H9 (cell line): ENCODE measurements around the gene PBX1. TPM values are rescaled to one million over a fixed set of nuclear protein-coding genes. Genes with fewer than 3 reads are reported as not detected.

Source experiments
- DNase-seq: peaks from one replicate; pipeline ENCODE4 v3.0.0-alpha.2; 2017
- H2AFZ ChIP-seq: one replicate; pipeline ENCODE4 v1.6.1; 2013; ENCODE audit warnings: mild to moderate bottlenecking, low read length, control low read depth, moderate library complexity
- H2AK5ac ChIP-seq: 2 replicates; pipeline ENCODE4 v1.6.1; 2013; ENCODE audit warnings: low read length, control low read depth, mixed read lengths; ENCODE audit not compliant: insufficient read length
- H2BK120ac ChIP-seq: one replicate; pipeline ENCODE4 v1.6.1; 2013; ENCODE audit warnings: low read depth, mild to moderate bottlenecking, low read length, control low read depth, inconsistent platforms; ENCODE audit not compliant: poor library complexity, severe bottlenecking
- H2BK12ac ChIP-seq: 2 replicates; pipeline ENCODE4 v1.6.1; 2013; ENCODE audit warnings: low read length, control low read depth, mixed read lengths, low read depth; ENCODE audit not compliant: insufficient read length
- H2BK15ac ChIP-seq: 2 replicates; pipeline ENCODE4 v1.6.1; 2013; ENCODE audit warnings: low read depth, low read length, control low read depth
- H2BK20ac ChIP-seq: one replicate; pipeline ENCODE4 v1.6.1; 2013; ENCODE audit warnings: low read depth, mild to moderate bottlenecking, low read length, control low read depth, inconsistent platforms; ENCODE audit not compliant: poor library complexity, severe bottlenecking
- H2BK5ac ChIP-seq: 2 replicates; pipeline ENCODE4 v1.6.1; 2013; ENCODE audit warnings: low read length, control low read depth, mixed read lengths; ENCODE audit not compliant: insufficient read length
- H3K14ac ChIP-seq: 2 replicates; pipeline ENCODE4 v1.6.1; 2013; ENCODE audit warnings: low read length, control low read depth; ENCODE audit not compliant: insufficient read depth
- H3K18ac ChIP-seq: 2 replicates; pipeline ENCODE4 v1.6.1; 2013; ENCODE audit warnings: low read depth, mild to moderate bottlenecking, mixed read lengths, low read length, control low read depth; ENCODE audit not compliant: insufficient read length
- H3K23ac ChIP-seq: 2 replicates; pipeline ENCODE4 v1.6.1; 2013; ENCODE audit warnings: low read length, control low read depth, mixed read lengths, low read depth; ENCODE audit not compliant: insufficient read length
- H3K23me2 ChIP-seq: 2 replicates; pipeline ENCODE4 v1.6.1; 2013; ENCODE audit warnings: low read depth, mild to moderate bottlenecking, mixed read lengths, low read length, control low read depth; ENCODE audit not compliant: insufficient read length, poor library complexity, severe bottlenecking
- H3K27ac ChIP-seq: 2 replicates; pipeline ENCODE4 v1.5.1; 2013; ENCODE audit warnings: low read length, control low read depth, mixed read lengths, low read depth; ENCODE audit not compliant: insufficient read length
- H3K27me3 ChIP-seq: 2 replicates; pipeline ENCODE4 v1.6.1; 2013; ENCODE audit warnings: low read length, control low read depth, inconsistent platforms; ENCODE audit not compliant: insufficient read depth
- H3K4ac ChIP-seq: 2 replicates; pipeline ENCODE4 v1.6.1; 2013; ENCODE audit warnings: low read depth, mild to moderate bottlenecking, control low read depth, inconsistent platforms, low read length, moderate library complexity
- H3K4me1 ChIP-seq: 2 replicates; pipeline ENCODE4 v1.6.1; 2013; ENCODE audit warnings: low read length, control low read depth, inconsistent platforms; ENCODE audit not compliant: insufficient read depth
- H3K4me2 ChIP-seq: 2 replicates; pipeline ENCODE4 v1.6.1; 2013; ENCODE audit warnings: low read length, control low read depth, mixed read lengths; ENCODE audit not compliant: insufficient read length, insufficient read depth
- H3K56ac ChIP-seq: 2 replicates; pipeline ENCODE4 v1.6.1; 2013; ENCODE audit warnings: low read depth, mild to moderate bottlenecking, mixed read lengths, low read length, control low read depth; ENCODE audit not compliant: insufficient read length
- H3K79me1 ChIP-seq: 2 replicates; pipeline ENCODE4 v1.6.1; 2013; ENCODE audit warnings: low read depth, mild to moderate bottlenecking, moderate library complexity, low read length, control low read depth, inconsistent platforms; ENCODE audit not compliant: insufficient read depth, poor library complexity, severe bottlenecking
- H3K79me2 ChIP-seq: 2 replicates; pipeline ENCODE4 v1.6.1; 2013; ENCODE audit warnings: low read length, control low read depth, inconsistent platforms; ENCODE audit not compliant: insufficient read depth
- H3K9ac ChIP-seq: 2 replicates; pipeline ENCODE4 v1.6.1; 2013; ENCODE audit warnings: low read length, control low read depth, mixed read lengths; ENCODE audit not compliant: insufficient read length; ENCODE audit errors: extremely low read depth
- H3K9me3 ChIP-seq: one replicate; pipeline ENCODE4 v1.6.1; 2013; ENCODE audit warnings: low read depth, low read length, inconsistent platforms; ENCODE audit not compliant: control insufficient read depth
- H3T11ph ChIP-seq: one replicate; pipeline ENCODE4 v1.6.1; 2013; ENCODE audit warnings: mild to moderate bottlenecking, low read length, control low read depth, inconsistent platforms
- H4K20me1 ChIP-seq: one replicate; pipeline ENCODE4 v1.6.1; 2013; ENCODE audit not compliant: control insufficient read depth, insufficient read length, insufficient read depth
- H4K5ac ChIP-seq: 2 replicates; pipeline ENCODE4 v1.6.1; 2013; ENCODE audit warnings: low read depth, mild to moderate bottlenecking, mixed read lengths, low read length, control low read depth; ENCODE audit not compliant: insufficient read length
- H4K8ac ChIP-seq: replicated peaks from 2 replicates; pipeline ENCODE4 v1.6.1; 2013; ENCODE audit warnings: low read length, control low read depth, mixed read lengths, low read depth; ENCODE audit not compliant: insufficient read length
- H4K91ac ChIP-seq: 2 replicates; pipeline ENCODE4 v1.6.1; 2013; ENCODE audit warnings: low read depth, mild to moderate bottlenecking, moderate library complexity, mixed read lengths, low read length, control low read depth; ENCODE audit not compliant: insufficient read length
- H3K27ac Mint-ChIP-seq, 3 experiments: 2 replicates in 2 of 3; 3 replicates in 1 of 3; pipeline ENCODE4 v1.8.0; 2020 to 2021; ENCODE audit warnings: mixed read lengths in 3 of 3, mild to moderate bottlenecking in 1 of 3, moderate library complexity in 1 of 3
- H3K27me3 Mint-ChIP-seq: 2 replicates; pipeline ENCODE4 v1.8.0; 2021; ENCODE audit warnings: low read depth, mild to moderate bottlenecking, moderate library complexity, mixed read lengths
- H3K36me3 Mint-ChIP-seq, 3 experiments: 2 replicates in 2 of 3; 3 replicates in 1 of 3; pipeline ENCODE4 v1.8.0; 2020 to 2021; ENCODE audit warnings: low read depth in 3 of 3, mixed read lengths in 3 of 3; ENCODE audit not compliant: insufficient read depth in 1 of 3
- H3K4me1 Mint-ChIP-seq, 2 experiments: 2 replicates each; pipeline ENCODE4 v1.8.0; 2020; ENCODE audit warnings: mixed read lengths in 2 of 2
- H3K4me3 Mint-ChIP-seq, 2 experiments: 2 replicates in 1 of 2; 3 replicates in 1 of 2; pipeline ENCODE4 v1.8.0; 2020 to 2021; ENCODE audit warnings: mild to moderate bottlenecking in 2 of 2, mixed read lengths in 2 of 2, moderate library complexity in 1 of 2
- H3K9me3 Mint-ChIP-seq, 2 experiments: 2 replicates in 1 of 2; 3 replicates in 1 of 2; pipeline ENCODE4 v1.8.0; 2020; ENCODE audit warnings: mild to moderate bottlenecking in 2 of 2, mixed read lengths in 2 of 2, moderate library complexity in 1 of 2
- WGBS: extraction: QIAGEN DNeasy Blood & Tissue Kit; methylation state at CpG from one replicate; pipeline ENCODE4 v1.1.7; 2013; ENCODE audit warnings: missing lambda C conversion rate, low lambda C conversion rate, mixed read lengths; ENCODE audit not compliant: insufficient read length; ENCODE audit errors: extremely low coverage; 5-methylcytosine and 5-hydroxymethylcytosine counted together
- total RNA-seq: library from RNA; stranded (reverse); gene quantifications from 2 replicates; pipeline ENCODE4 v1.2.1, GENCODE V29; 2021
- TF ChIP-seq, protein P1 (sequence below): fragments of 200-600 bp; sonication (generic); conservative IDR thresholded peaks from 3 replicates; pipeline ENCODE4 v1.8.0; 2021; ENCODE audit warnings: antibody characterized with exemption, mild to moderate bottlenecking

Gene PBX1
- total RNA-seq, 1 experiment from 2014 or later = 142 TPM

DNA sequence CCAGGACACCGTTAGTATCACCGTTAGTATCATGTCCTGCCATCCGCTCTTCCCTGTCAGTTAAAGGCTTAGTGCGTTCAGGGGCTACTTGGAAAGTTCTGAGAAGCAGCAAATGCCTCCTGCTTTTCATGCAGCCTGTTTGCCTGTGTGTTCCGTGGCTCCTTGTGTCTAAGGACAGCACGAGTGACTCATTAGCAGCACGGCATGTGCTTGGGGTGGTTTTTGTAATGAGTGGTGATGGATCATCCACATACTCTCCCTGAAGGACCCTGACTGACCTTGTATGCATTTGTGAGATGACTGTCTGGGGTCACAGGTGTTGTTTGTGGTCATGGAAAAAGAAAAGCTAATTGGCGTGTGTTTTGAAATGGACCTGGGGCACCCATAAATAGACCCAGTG, 221.9 kb downstream of the PBX1 start:
- Histone ChIP-seq H3K27me3 (no peaks in the 10 kb centered on the region), H3K4ac (no peak overlapping the region), H2BK20ac (no peak overlapping the region), H3K56ac (no peak overlapping the region), H3K18ac (no peak overlapping the region), H2BK120ac (no peak overlapping the region), H3K4me1 (peaks cover 2% of the 10 kb centered on the region; the same call in 1 of the 2 replicates), H2AFZ (no peak overlapping the region), H2BK15ac (no peak overlapping the region), H3K9me3 (no peaks in the 10 kb centered on the region), H3K79me1 (no peaks in the 10 kb centered on the region), H3K27ac (no peak overlapping the region), H3K4me2 (no peak overlapping the region), H4K5ac (no peak overlapping the region), H3K23me2 (no peaks in the 10 kb centered on the region), H2AK5ac (no peak overlapping the region), H4K91ac (no peak overlapping the region), H2BK12ac (no peak overlapping the region), H2BK5ac (no peak overlapping the region), H4K8ac (no peak overlapping the region), H4K20me1 (no peaks in the 10 kb centered on the region), H3K23ac (no peak overlapping the region), H3K14ac (no peak overlapping the region), H3K9ac (no peak overlapping the region), H3K79me2 (no peaks in the 10 kb centered on the region; the same call in 1 of the 2 replicates), H3T11ph (no peak overlapping the region)
- Mint-ChIP-seq H3K9me3 (no peaks in the 10 kb centered on the region), H3K27ac (peak overlapping the region in 1 of 3 experiments; percentile 17; a peak in 2 of 7 replicates), H3K4me1 (peaks cover 45 to 46% of the 10 kb centered on the region in 2 experiments), H3K36me3 (peaks cover 3 to 6% (median 5%) of the 10 kb centered on the region in 3 experiments; a peak in 4 of 7 replicates), H3K4me3 (no peak overlapping the region), H3K27me3 (no peaks in the 10 kb centered on the region)
- no CpG with 5 or more reads among the region's 8 CpGs for WGBS
- TF ChIP-seq, protein P1, sequence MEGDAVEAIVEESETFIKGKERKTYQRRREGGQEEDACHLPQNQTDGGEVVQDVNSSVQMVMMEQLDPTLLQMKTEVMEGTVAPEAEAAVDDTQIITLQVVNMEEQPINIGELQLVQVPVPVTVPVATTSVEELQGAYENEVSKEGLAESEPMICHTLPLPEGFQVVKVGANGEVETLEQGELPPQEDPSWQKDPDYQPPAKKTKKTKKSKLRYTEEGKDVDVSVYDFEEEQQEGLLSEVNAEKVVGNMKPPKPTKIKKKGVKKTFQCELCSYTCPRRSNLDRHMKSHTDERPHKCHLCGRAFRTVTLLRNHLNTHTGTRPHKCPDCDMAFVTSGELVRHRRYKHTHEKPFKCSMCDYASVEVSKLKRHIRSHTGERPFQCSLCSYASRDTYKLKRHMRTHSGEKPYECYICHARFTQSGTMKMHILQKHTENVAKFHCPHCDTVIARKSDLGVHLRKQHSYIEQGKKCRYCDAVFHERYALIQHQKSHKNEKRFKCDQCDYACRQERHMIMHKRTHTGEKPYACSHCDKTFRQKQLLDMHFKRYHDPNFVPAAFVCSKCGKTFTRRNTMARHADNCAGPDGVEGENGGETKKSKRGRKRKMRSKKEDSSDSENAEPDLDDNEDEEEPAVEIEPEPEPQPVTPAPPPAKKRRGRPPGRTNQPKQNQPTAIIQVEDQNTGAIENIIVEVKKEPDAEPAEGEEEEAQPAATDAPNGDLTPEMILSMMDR = no peak
- DNase-seq = no peak
